Stomach smooth muscle (tissue), 2 donors: Measurements from ENCODE around the gene NPDC1.

Experiments used
- H3K27ac ChIP-seq: one replicate; pipeline ENCODE4 v1.7.0; 2013; ENCODE audit warnings: mild to moderate bottlenecking, low read length, inconsistent platforms
- H3K27me3 ChIP-seq, 2 donors: one replicate each; pipeline ENCODE4 v1.7.0; 2013; ENCODE audit warnings: low read length in 2 of 2; ENCODE audit not compliant: insufficient read depth in 2 of 2, control insufficient read depth in 1 of 2
- H3K36me3 ChIP-seq, 2 donors: one replicate each; pipeline ENCODE4 v1.7.0; 2013; ENCODE audit warnings: low read length in 2 of 2; ENCODE audit not compliant: control insufficient read depth in 2 of 2, insufficient read depth in 2 of 2
- H3K4me1 ChIP-seq: one replicate; pipeline ENCODE4 v1.7.0; 2013; ENCODE audit warnings: low read length; ENCODE audit not compliant: control insufficient read depth, insufficient read depth
- H3K4me3 ChIP-seq, 2 donors: one replicate each; pipeline ENCODE4 v1.7.0; 2013; ENCODE audit warnings: low read length in 2 of 2
- H3K9ac ChIP-seq, 2 donors: one replicate each; pipeline ENCODE4 v1.7.0; 2013; ENCODE audit warnings: low read length in 2 of 2, mild to moderate bottlenecking in 1 of 2
- H3K9me3 ChIP-seq, 2 donors: one replicate each; pipeline ENCODE4 v1.7.0; 2013; ENCODE audit warnings: low read length in 2 of 2; ENCODE audit not compliant: control insufficient read depth in 2 of 2
- donor health status: healthy.
- donor health status: Pancreatic carcinoma.

The NPDC1 gene

DNA sequence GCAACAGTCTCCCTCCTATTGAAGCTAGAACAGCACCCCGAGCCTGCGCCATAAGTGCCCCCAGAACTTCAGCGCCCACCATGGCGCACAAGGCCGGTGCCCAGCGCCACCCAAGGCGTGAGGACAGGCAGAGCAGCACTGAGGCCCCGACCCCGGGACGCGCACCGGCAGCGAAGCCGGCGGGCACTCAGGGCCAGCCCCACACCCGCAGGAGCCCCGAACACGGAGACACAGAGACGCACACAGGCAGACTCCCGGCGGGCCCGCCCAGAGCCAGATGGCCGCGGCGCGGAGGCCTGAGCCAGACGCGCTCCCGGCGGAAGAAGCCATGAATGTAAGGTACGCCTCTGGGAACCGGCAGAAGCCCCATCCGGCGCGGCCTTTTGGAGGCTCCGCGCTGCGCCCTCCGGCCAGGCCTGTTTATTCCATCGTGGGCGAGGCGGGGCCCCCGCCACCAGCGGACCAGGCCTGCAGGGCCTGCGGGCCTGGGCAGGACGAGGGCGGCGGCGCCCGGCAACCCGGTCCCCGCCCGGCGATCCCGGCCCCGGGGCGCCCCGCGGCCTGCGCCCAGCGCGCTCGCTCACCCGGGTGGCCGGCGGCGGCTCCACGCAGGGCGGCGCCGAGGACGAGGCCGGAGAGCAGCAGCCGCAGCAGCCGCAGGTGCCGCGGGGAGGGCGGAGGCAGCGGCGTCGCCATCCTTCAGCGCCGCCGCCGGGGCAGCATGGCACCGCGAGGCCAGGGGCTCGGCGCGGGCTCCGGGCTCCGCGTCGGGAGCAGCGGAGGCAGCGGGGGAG lies 486 bp downstream of the NPDC1 start:
- Histone ChIP-seq H3K4me3 (peak overlapping the region; percentile 69 to 78), H3K27ac (peak overlapping the region; percentile 24), H3K9me3 (no peaks in the 10 kb centered on the region), H3K4me1 (peaks cover 29% of the 10 kb centered on the region), H3K36me3 (no peaks in the 10 kb centered on the region), H3K9ac (peak overlapping the region; percentile 59 to 66), H3K27me3 (peaks cover 25 to 32% of the 10 kb centered on the region in 2 donors)

DNA sequence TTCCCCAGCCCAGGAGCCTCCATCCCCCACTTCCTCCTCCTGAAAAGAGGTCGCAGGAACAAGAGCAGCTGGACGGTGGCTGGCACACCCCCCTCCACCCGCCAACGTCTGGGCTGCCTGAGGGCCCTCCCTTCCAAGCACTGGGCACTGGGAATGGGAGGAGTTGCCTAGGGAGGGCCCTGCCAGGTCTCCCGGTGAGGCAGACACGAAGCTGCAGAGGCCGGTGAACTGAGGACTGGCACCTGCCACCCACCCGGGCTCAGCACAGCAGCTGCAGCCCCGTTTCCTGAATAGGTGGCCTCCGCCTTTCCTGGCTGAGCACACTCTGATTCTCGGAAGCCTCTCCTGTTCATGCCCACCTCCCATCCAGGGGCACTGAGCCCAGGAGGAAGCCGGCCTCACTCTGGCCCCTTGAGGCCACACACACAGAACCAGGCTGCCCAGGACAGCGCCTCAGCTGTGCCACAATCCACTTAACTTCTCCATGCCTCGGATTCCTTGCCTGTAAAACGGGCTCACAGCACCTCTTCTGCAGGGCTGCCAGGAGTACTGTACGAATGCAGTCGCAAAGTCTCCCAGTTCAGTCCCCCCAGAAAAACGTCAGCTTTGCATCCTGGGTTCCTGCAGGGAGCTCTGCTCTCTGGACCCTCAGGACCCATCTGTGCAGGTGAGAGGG lies 1.3 kb downstream of the NPDC1 start:
- no peaks in the 10 kb centered on the region for H3K9me3 ChIP-seq
- peak overlapping the region; percentile 46 for H3K27ac ChIP-seq
- H3K36me3 ChIP-seq, result peaks cover 2% of the 10 kb centered on the region in 2 donors
- H3K4me3 ChIP-seq, result peak overlapping the region; percentile 65 to 78
- H3K9ac ChIP-seq, result peak overlapping the region; percentile 59 to 66
- H3K4me1 ChIP-seq, result peaks cover 29% of the 10 kb centered on the region
- H3K27me3 ChIP-seq, result peaks cover 20 to 23% of the 10 kb centered on the region in 2 donors

DNA sequence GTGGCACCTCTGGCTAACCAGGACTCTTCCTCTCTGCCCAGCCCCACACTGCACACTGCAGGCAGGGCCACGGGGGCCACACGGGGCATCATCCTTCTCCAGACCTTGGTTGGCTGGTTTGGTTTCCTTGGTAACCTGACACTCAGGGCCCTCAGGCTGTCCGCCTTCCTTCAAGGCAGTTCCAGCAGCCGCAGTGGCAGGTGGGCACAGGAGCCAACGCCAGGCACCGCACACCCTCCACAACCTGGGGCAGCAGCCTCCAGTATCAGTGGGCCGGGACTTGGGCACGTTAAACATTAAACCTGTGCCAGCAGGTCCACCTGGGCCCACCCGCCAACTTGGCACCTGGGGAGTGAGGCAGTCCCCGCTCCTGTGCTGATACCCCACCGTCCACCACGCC lies 1.9 kb downstream of the NPDC1 start:
- peak overlapping the region in 1 of 2 donors; percentile 78 for H3K4me3 ChIP-seq
- peaks cover 6 to 8% of the 10 kb centered on the region in 2 donors for H3K36me3 ChIP-seq
- no peak overlapping the region for H3K9ac ChIP-seq
- H3K9me3 ChIP-seq, result no peaks in the 10 kb centered on the region
- H3K4me1 ChIP-seq, result peaks cover 27% of the 10 kb centered on the region
- peak overlapping the region; percentile 46 for H3K27ac ChIP-seq
- peaks cover 13 to 17% of the 10 kb centered on the region in 2 donors for H3K27me3 ChIP-seq

DNA sequence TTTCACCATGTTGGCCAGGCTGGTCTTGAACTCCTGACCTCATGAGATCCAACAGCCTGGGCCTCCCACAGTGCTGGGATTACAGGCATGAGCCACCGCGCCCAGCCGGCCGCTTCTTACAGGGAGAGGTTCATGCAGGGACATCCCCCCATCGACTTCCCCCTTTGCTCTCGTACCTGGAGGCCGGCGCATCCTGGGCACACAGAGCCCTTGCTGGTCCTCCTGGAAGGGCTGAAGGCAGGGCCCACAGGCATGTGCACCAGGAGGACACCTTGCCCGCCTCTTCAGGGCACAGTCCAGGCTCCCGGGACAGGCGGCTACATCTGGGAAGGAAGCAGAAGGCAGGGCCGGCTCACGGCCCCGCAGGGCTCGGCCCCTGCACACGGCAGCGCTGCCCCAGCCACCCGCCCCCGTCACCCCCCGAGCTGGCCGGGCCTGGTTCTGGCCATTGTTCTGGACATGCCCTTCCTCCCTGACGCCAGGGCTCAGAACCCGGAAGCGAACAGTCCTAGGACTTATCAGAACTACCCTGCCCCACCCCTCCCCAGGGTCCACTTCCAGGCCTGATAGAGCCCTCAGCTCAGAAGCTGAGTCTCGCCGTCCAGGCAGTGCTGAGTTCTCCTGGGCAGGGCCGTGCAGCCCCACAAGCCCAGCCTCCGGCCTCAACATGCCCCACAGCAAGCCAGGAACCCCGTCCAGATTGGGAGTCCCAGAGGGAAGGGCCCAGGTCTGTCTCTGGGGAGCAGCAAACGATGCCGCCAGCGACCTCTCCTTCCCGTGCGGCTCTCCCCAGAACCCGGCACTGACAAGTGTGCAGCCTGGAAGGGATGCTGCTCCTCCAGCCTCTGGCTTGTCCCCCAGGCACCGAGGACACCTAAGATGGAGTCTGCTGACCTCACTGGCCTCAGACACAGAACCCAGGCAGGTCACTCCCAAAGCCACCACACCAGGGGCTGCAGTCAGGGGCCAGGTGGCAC lies 2.9 kb downstream of the NPDC1 start:
- Histone ChIP-seq H3K4me1 (peaks cover 25% of the 10 kb centered on the region), H3K36me3 (peaks cover 8 to 9% of the 10 kb centered on the region in 2 donors), H3K4me3 (peak overlapping the region in 1 of 2 donors; percentile 29), H3K9me3 (no peaks in the 10 kb centered on the region), H3K9ac (no peak overlapping the region), H3K27me3 (peaks cover 9 to 10% of the 10 kb centered on the region in 2 donors), H3K27ac (peak overlapping the region; percentile 46)

DNA sequence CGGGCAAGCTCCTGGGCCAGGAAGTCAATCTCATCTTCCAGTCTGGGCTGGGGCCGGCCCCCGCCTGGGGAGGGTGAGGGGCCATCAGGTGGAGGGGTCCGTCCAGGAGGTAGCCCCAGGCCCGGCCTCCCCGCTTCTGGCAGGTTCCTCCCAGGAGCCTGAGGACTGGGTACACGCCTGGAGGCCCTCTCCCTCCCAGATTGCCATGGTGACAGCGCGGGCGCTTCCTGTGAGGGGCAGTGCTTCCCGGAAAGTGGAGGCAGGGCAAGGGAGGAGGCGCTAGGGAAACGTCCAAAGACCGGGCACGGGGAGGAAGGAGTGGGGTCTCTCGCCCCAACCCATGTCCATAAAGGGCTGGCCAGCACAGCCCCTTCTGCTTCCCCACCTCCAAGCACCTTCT lies 4.9 kb downstream of the NPDC1 start:
- Histone ChIP-seq H3K4me3 (no peak overlapping the region), H3K27ac (no peak overlapping the region), H3K4me1 (peaks cover 18% of the 10 kb centered on the region), H3K27me3 (no peaks in the 10 kb centered on the region), H3K9me3 (no peaks in the 10 kb centered on the region), H3K9ac (no peak overlapping the region), H3K36me3 (peaks cover 8 to 9% of the 10 kb centered on the region in 2 donors)

DNA sequence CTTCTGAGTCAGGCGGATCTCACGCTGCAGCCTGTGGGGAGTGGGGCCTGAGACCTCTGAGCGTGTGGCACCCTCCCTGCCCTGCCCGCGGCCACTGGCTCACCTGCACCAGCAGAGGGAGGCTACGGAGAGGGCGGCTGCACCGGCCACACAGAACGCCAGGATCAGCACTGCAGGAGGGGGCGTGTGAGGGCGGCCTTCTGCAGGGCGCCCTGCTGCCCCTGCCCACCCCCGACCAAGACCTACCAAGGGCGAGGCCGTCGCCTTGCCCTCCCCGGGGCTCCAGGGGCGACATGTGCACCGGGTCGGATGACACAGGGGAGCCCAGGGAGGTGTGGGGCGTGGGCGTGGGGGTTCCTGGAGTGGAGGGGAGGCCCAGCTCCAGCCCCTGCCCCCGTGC lies 5.4 kb downstream of the NPDC1 start:
- peaks cover 8 to 9% of the 10 kb centered on the region in 2 donors for H3K36me3 ChIP-seq
- H3K9ac ChIP-seq, result no peak overlapping the region
- H3K4me3 ChIP-seq, result no peak overlapping the region
- peaks cover 16% of the 10 kb centered on the region for H3K4me1 ChIP-seq
- peaks cover 0 to 3% of the 10 kb centered on the region in 2 donors for H3K27me3 ChIP-seq
- H3K9me3 ChIP-seq, result no peaks in the 10 kb centered on the region
- H3K27ac ChIP-seq, result no peak overlapping the region

DNA sequence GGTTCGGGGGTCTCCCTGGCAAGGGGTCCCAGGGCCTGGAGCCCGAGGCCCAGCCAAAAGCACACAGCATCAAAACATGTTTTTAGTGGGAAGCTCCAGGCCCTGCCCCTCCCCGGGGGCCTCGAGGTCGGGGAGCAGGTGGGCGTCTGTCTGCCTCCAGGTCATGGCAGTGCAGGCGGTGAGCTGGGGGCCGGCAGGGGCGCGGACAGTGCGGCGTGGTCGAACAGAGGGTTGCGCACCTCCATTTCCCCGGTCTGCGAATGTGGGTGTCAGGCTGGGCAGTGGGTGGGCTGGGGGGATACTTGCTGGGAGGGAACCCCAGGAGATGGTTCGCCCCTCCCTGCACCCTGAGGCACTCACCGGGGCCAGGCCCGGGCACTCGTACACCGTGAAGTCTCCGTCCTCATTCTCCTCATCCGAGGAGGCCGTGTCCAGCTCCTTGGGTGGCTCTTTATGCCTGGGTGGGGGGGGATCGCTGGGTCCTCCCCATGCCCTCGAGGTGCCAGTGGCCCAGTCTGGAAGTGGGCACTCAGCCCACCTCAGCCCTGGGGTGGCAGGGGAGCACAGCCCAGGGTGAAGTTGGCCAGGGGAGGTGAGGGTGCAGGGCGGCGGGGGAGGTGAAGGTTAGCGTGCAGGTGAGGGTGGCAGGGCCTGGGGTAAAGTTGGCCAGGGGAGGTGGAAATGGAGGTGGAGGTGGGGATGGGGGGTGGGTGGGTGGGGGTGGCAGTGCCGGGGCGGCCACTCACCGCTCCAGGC lies 6.2 kb downstream of the NPDC1 start:
- peaks cover 0 to 7% of the 10 kb centered on the region in 2 donors for H3K27me3 ChIP-seq
- no peaks in the 10 kb centered on the region for H3K9me3 ChIP-seq
- peaks cover 17% of the 10 kb centered on the region for H3K4me1 ChIP-seq
- H3K9ac ChIP-seq, result no peak overlapping the region
- H3K4me3 ChIP-seq, result no peak overlapping the region
- H3K36me3 ChIP-seq, result peaks cover 8 to 9% of the 10 kb centered on the region in 2 donors
- H3K27ac ChIP-seq, result no peak overlapping the region

DNA sequence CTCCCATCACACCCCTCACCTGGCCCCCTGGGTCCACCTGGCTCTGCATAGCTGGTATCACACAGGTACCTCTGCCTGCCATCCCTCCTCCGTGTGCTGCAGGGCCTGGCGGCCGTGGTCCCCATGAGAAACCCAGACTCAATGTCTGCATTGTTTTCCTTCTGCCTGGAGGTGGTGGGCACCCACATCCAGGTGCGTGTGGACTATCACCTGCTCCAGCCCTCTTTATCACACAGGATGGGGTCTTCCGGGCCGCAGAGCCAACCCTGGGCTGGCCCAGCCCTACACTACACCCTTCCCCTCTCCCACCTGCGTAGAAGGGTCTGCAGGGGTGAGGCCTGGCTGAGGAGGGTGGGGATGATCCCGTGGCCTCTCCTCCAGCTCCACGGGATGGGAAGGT lies 7.1 kb downstream of the NPDC1 start:
- no peak overlapping the region for H3K9ac ChIP-seq
- peaks cover 0 to 7% of the 10 kb centered on the region in 2 donors for H3K27me3 ChIP-seq
- peaks cover 8 to 9% of the 10 kb centered on the region in 2 donors for H3K36me3 ChIP-seq
- no peak overlapping the region for H3K27ac ChIP-seq
- no peaks in the 10 kb centered on the region for H3K9me3 ChIP-seq
- no peak overlapping the region for H3K4me3 ChIP-seq
- H3K4me1 ChIP-seq, result peaks cover 8% of the 10 kb centered on the region

DNA sequence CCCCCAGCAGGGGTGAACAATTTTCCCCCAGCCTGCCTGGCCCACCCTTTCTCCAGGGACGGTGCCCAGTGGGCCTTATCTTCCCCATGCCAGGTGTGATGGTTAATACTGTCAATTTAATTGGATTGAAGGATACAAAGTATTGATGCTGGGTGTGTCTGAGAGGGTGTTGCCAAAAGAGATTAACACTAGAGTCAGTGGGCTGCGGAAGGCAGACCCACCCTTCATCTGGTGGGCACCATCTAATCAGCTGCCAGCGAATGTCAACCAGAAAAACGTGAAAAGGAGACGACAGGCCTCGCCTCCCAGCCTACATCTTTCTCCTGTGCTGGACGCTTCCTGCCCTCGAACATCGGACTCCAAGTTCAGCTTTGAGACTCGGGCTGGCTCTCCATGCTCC lies 8.5 kb downstream of the NPDC1 start:
- Histone ChIP-seq H3K9me3 (no peaks in the 10 kb centered on the region), H3K27me3 (peaks cover 0 to 7% of the 10 kb centered on the region in 2 donors), H3K9ac (no peak overlapping the region), H3K4me1 (peaks cover 8% of the 10 kb centered on the region), H3K36me3 (peaks cover 8 to 9% of the 10 kb centered on the region in 2 donors), H3K27ac (no peak overlapping the region), H3K4me3 (no peak overlapping the region)

DNA sequence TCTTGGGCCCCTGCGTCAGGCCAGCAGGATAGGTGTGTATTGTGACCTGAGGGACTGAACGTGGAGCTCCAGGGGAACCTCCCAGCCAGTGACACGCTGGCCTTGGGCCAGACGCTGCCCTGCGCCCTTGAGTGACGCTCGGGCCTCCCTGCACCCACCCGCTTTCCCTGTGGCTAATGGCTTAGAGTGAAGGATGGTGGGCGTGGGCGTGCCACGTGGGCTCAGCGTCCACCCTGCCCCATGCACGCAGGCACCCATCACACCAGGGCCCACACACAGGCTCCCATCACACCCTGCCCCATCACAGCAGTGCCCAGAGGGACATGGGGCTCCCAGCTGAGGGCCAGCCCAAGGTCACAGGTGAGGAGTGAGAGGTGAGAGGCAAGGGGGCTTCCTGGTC lies 8.9 kb downstream of the NPDC1 start:
- Histone ChIP-seq H3K9ac (no peak overlapping the region), H3K4me3 (no peak overlapping the region), H3K27me3 (peaks cover 0 to 7% of the 10 kb centered on the region in 2 donors), H3K4me1 (peaks cover 8% of the 10 kb centered on the region), H3K9me3 (no peaks in the 10 kb centered on the region), H3K27ac (no peak overlapping the region), H3K36me3 (peaks cover 8 to 9% of the 10 kb centered on the region in 2 donors)
